ENCODE results near the gene APOL6. TPM values are rescaled to one million over a fixed set of nuclear protein-coding genes. Genes with fewer than 3 reads are reported as not detected.

APOL6 gene
- total and polyA plus RNA-seq, 2 donors (not counting 3 experiments of a cell fraction or from before 2014, with no cell fraction given): 0.33 to 3.0 TPM

DNA sequence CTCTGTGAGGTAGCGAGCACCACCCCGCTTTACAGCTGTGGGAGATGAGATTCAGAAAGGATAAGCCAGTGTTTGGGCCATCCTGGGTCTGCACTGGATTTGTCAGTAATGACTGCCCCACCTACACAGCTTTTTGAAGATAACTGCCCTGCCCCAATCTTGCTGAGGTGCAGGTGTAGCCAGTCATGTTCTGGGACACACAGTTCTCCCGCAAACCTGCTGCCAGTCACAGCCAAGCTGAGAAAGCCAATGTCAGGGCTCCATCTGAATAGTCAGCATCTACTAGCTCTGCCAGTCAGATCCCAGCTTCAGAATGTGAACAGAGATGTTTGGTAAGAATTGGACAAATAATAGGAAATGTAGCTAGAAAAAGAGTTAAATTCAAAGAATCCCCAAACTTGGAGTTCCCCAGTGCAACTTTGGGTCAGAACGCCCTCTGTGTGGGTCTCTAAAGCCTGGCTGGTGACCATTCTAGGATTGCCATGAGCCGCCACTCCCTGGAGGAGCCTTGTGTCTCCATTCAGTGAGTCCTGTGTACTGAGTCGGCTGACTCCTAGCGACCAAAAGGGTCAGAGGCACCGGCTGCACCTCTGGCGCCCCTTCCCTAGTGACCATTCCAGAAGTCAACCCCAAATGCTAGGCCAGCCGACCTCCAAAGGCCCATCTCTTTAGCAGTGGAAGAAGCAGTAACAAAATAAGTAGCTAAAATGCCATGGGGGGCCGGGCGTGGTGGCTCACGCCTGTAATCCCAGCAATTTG is 28.7 kb upstream of the APOL6 start:
- no peak overlapping the region for H3K4me3 ChIP-seq (replicated peaks in 1 of 3; ENCODE audit: insufficient read depth in 1 of 3, low read depth in 1 of 3, low read length in 3 of 3)
- peaks cover 10 to 15% of the 10 kb centered on the region in 2 experiments for H3K27me3 ChIP-seq (ENCODE audit: control insufficient read depth in 2 of 2, insufficient read depth in 2 of 2, low read length in 2 of 2)
- no peaks in the 10 kb centered on the region for H4K20me1 ChIP-seq (replicated peaks; ENCODE audit: control insufficient read depth, extremely low read depth, insufficient read depth, low read length)
- ChIA-PET CTCF (interaction anchor here (0.6 to 3.7 kb wide), 7 partner anchors 8 to 553 kb away, joined by 3 to 40 read pairs (median 4); no protein-coding TSS in a partner anchor), POLR2A (no interaction called here)
- dilution Hi-C loops (cut with MboI; ENCODE audit: extremely low pct_ligation_motif_present, low sequenced_read_pairs) (no loop called here), intact Hi-C loops (cut with micrococcal nuclease) (no loop called here)
- H3K4me1 ChIP-seq (ENCODE audit: control insufficient read depth, extremely low read depth, insufficient read depth, low read length): no peaks in the 10 kb centered on the region
- no peaks in the 10 kb centered on the region for H3K79me2 ChIP-seq (ENCODE audit: control insufficient read depth, insufficient read depth, low read length)
- no TSS peak for BruUV-seq (replicated peaks)
- no peak for FAIRE-seq
- no peak overlapping the region for H2AFZ ChIP-seq (ENCODE audit: low read depth, low read length)
- no peak overlapping the region for H3K27ac ChIP-seq (ENCODE audit: insufficient read depth, low read depth, low read length)
- no peak overlapping the region for H3K4me2 ChIP-seq (ENCODE audit: insufficient read depth, low read length)
- no peaks in the 10 kb centered on the region for H3K9me1 ChIP-seq (replicated peaks; ENCODE audit: control insufficient read depth, extremely low read depth, insufficient read depth, low read length)
- H3K9ac ChIP-seq (replicated peaks; ENCODE audit: extremely low read depth, insufficient read depth, low read length): no peak overlapping the region
- DNase-seq (ENCODE audit: low read depth, low spot score): no peak
- H3K36me3 ChIP-seq (ENCODE audit: control insufficient read depth in 2 of 2, extremely low read depth in 1 of 2, insufficient read depth in 2 of 2, low read length in 2 of 2): no peaks in the 10 kb centered on the region
- no peak for TF ChIP-seq EZH2 (IDR thresholded peaks at IDR 0.05; ENCODE audit: borderline replicate concordance, low read depth, low read length, severe bottlenecking)
- no peak for TF ChIP-seq CTCF (IDR thresholded peaks at IDR 0.05; ENCODE audit: extremely low read depth in 1 of 2, insufficient read depth in 1 of 2, low read depth in 1 of 2, low read length in 2 of 2)
- TF ChIP-seq MYC (IDR thresholded peaks at IDR 0.05; ENCODE audit: low read depth, low read length): no peak
- TF ChIP-seq MAX (IDR thresholded peaks at IDR 0.05; ENCODE audit: insufficient read depth, insufficient read length): no peak
- no peak for TF ChIP-seq POLR2AphosphoS5 (IDR thresholded peaks at IDR 0.05; ENCODE audit: insufficient read depth, low read depth, low read length)
- no peak for TF ChIP-seq FOS (IDR thresholded peaks at IDR 0.05; ENCODE audit: borderline replicate concordance, insufficient read depth, low read length)
- no peak for TF ChIP-seq JUN (IDR thresholded peaks at IDR 0.05; ENCODE audit: borderline replicate concordance, insufficient read depth, insufficient read length, low read depth)
- TF ChIP-seq GATA2 (IDR thresholded peaks at IDR 0.05; ENCODE audit: insufficient read depth, insufficient read length, low read depth, low read length): no peak
- TF ChIP-seq POLR2A (IDR thresholded peaks at IDR 0.05; ENCODE audit: low read depth, low read length): no peak
- H3K9me3 ChIP-seq (replicated peaks; ENCODE audit: control insufficient read depth, insufficient read depth, low read length): no peaks in the 10 kb centered on the region
